Liver (tissue), 3 donors: ENCODE measurements around the gene C10orf105.

Experiments
- ATF3 ChIP-seq: IDR thresholded peaks from 2 replicates; pipeline ENCODE4 v1.6.1; 2016; ENCODE audit warnings: antibody characterized with exemption
- EGR1 ChIP-seq, 2 donors: IDR thresholded peaks; 2 replicates each; pipeline ENCODE4 v1.6.1; 2016 to 2018; ENCODE audit warnings: antibody characterized with exemption in 2 of 2, low read depth in 2 of 2
- HNF4G ChIP-seq: IDR thresholded peaks from 2 replicates; pipeline ENCODE4 v1.6.1; 2016; ENCODE audit warnings: antibody characterized with exemption
- JUND ChIP-seq, 2 donors: IDR thresholded peaks; 2 replicates each; pipeline ENCODE4 v1.6.1; 2016; ENCODE audit warnings: antibody characterized with exemption in 2 of 2
- NR2F2 ChIP-seq: IDR thresholded peaks from 2 replicates; pipeline ENCODE4 v1.6.1; 2016; ENCODE audit warnings: antibody characterized with exemption
- SP1 ChIP-seq: IDR thresholded peaks from 2 replicates; pipeline ENCODE4 v1.6.1; 2018; ENCODE audit warnings: antibody characterized with exemption, mild to moderate bottlenecking
- TF ChIP-seq, protein P1 (sequence below): fragments of 150-350 bp; IDR thresholded peaks from 2 replicates; pipeline ENCODE4 v1.5.1; 2017; ENCODE audit warnings: improper control_type of control experiment, low read depth, low read length; ENCODE audit not compliant: missing input control
- TF ChIP-seq, protein P2 (sequence below): IDR thresholded peaks from 2 replicates; pipeline ENCODE4 v1.6.1; 2016; ENCODE audit warnings: antibody characterized with exemption
- donor health status: healthy.
- donor health status: healthy.

DNA sequence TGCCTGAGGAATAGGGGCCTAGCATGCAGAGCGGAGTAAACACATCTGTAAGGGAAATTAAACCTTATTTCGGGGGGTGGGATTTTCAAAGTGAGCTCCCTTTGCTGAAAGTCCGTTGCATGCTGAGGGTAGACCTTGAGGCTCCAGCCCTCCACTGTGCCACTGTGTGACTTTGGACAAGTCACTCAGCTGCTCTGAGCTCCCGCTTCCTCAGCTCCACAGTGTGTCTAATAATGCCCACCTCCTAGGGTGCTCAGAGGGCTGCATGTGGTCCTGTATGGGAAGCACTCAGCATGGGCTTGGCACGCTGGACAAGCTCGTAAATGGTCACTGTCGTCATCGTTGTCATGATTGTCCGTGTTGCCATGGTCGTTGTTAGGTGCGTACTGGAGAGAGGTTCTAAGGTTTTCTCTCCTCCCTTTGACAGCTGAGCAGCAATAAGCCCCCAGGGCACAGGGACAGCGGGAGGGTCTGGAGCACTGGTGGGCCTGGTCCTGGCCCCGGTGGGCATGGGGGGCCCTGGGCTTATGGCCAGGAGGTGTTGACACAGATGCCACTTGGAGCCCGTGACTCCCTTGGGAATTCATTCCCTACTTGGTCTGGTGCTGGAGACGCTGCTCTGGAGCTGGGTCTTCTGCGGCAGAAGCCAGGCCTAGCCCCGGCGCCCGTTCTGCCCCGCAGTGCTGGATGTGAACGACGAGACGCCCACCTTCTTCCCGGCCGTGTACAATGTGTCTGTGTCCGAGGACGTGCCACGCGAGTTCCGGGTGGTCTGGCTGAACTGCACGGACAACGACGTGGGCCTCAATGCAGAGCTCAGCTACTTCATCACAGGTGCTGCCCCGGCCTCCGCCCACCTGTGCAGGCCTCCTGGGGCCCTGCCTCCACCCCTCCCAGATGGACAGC lies 13.1 kb downstream of the C10orf105 start:
- TF ChIP-seq, protein P1, sequence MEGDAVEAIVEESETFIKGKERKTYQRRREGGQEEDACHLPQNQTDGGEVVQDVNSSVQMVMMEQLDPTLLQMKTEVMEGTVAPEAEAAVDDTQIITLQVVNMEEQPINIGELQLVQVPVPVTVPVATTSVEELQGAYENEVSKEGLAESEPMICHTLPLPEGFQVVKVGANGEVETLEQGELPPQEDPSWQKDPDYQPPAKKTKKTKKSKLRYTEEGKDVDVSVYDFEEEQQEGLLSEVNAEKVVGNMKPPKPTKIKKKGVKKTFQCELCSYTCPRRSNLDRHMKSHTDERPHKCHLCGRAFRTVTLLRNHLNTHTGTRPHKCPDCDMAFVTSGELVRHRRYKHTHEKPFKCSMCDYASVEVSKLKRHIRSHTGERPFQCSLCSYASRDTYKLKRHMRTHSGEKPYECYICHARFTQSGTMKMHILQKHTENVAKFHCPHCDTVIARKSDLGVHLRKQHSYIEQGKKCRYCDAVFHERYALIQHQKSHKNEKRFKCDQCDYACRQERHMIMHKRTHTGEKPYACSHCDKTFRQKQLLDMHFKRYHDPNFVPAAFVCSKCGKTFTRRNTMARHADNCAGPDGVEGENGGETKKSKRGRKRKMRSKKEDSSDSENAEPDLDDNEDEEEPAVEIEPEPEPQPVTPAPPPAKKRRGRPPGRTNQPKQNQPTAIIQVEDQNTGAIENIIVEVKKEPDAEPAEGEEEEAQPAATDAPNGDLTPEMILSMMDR, result no peak
- no peak for TF ChIP-seq ATF3
- TF ChIP-seq NR2F2, result no peak
- no peak for TF ChIP-seq JUND (IDR thresholded peaks at IDR 0.05)
- no peak for TF ChIP-seq HNF4G
- TF ChIP-seq, protein P2, sequence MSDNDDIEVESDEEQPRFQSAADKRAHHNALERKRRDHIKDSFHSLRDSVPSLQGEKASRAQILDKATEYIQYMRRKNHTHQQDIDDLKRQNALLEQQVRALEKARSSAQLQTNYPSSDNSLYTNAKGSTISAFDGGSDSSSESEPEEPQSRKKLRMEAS, result no peak
- no peak for TF ChIP-seq EGR1 (IDR thresholded peaks at IDR 0.05; ENCODE audit: low read depth in 2 of 2)
- no peak for TF ChIP-seq SP1
